Glutamatergic neuron (in vitro differentiated cells): ENCODE results near the gene HTRA3. TPM values are rescaled to one million over a fixed set of nuclear protein-coding genes. Genes with fewer than 3 reads are reported as not detected.

ENCODE experiments used
- DNase-seq: peaks from one replicate; pipeline ENCODE4 v3.0.0; 2022
- H3K27ac Mint-ChIP-seq: one replicate; pipeline ENCODE4 v1.8.0; 2020; ENCODE audit warnings: mild to moderate bottlenecking, mixed read lengths, inconsistent platforms; ENCODE audit not compliant: unreplicated experiment
- H3K27me3 Mint-ChIP-seq: one replicate; pipeline ENCODE4 v1.8.0; 2020; ENCODE audit warnings: mild to moderate bottlenecking, moderate library complexity, mixed read lengths, inconsistent platforms; ENCODE audit not compliant: unreplicated experiment
- H3K36me3 Mint-ChIP-seq: one replicate; pipeline ENCODE4 v1.8.0; 2020; ENCODE audit warnings: mild to moderate bottlenecking, mixed read lengths, inconsistent platforms; ENCODE audit not compliant: unreplicated experiment
- H3K4me1 Mint-ChIP-seq: one replicate; pipeline ENCODE4 v1.8.0; 2020; ENCODE audit warnings: mild to moderate bottlenecking, low read depth, mixed read lengths, inconsistent platforms; ENCODE audit not compliant: unreplicated experiment
- H3K4me3 Mint-ChIP-seq: one replicate; pipeline ENCODE4 v1.8.0; 2020; ENCODE audit warnings: mild to moderate bottlenecking, mixed read lengths, inconsistent platforms; ENCODE audit not compliant: unreplicated experiment
- H3K9me3 Mint-ChIP-seq: one replicate; pipeline ENCODE4 v1.8.0; 2020; ENCODE audit warnings: mild to moderate bottlenecking, moderate library complexity, mixed read lengths, inconsistent platforms; ENCODE audit not compliant: unreplicated experiment
- total RNA-seq: library from RNA; stranded (reverse); fragmentation: NEBNext Ultra II Directional; extraction: Animal tissue kit (Norgen Biotek cat#: 25700); gene quantifications from one replicate; pipeline ENCODE4 v1.2.1, GENCODE V29; 2021; ENCODE audit not compliant: unreplicated experiment
- TF ChIP-seq, protein P1 (sequence below): fragments of 200-600 bp; sonication (generic); IDR thresholded peaks from one replicate; pipeline ENCODE4 v1.5.0; 2021; ENCODE audit not compliant: partially characterized antibody, unreplicated experiment

The HTRA3 gene
- total RNA-seq, 1 donor from 2014 or later, result 0.64 TPM

DNA sequence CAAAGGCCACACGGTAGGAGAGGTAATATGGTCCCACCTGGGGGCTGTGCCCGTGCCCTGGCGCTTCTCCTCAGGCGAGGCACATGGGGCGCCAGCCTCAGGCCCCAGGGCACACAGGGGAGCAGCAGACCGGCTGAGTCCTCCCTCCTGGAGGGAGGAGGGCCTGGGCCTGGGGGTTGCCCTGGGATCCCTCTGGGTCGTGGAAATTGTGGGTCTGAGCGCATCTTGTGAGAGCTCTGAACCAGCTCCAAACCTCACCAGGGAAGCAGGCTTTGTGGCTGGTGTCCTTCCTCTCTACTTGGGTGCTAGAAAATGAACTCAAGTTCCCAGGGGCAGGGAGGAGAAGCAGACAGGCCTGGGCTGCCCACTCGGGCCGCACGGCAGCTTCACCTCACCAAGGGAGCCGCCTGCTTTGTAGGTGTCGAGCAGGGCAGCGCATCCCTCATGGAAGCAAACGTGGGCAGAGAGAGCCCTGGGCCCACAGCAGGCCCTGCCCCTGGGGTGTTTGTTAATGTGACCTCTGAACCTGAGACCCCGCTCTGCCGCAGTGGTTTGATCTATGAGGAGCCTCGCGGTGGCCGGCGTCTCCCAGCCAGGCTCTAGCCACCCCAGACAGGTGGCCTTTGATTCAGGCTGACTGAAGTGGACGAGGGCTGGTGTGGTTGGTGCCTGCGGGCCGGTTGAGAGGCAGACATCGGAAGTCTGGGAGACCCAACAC, 10.8 kb downstream of the HTRA3 start:
- Mint-ChIP-seq H3K27ac (no peak overlapping the region), H3K4me3 (no peak overlapping the region), H3K4me1 (peaks cover 25% of the 10 kb centered on the region), H3K9me3 (peaks cover 2% of the 10 kb centered on the region), H3K27me3 (peaks cover 12% of the 10 kb centered on the region), H3K36me3 (no peaks in the 10 kb centered on the region)
- peak; percentile 15 for DNase-seq
- TF ChIP-seq, protein P1, sequence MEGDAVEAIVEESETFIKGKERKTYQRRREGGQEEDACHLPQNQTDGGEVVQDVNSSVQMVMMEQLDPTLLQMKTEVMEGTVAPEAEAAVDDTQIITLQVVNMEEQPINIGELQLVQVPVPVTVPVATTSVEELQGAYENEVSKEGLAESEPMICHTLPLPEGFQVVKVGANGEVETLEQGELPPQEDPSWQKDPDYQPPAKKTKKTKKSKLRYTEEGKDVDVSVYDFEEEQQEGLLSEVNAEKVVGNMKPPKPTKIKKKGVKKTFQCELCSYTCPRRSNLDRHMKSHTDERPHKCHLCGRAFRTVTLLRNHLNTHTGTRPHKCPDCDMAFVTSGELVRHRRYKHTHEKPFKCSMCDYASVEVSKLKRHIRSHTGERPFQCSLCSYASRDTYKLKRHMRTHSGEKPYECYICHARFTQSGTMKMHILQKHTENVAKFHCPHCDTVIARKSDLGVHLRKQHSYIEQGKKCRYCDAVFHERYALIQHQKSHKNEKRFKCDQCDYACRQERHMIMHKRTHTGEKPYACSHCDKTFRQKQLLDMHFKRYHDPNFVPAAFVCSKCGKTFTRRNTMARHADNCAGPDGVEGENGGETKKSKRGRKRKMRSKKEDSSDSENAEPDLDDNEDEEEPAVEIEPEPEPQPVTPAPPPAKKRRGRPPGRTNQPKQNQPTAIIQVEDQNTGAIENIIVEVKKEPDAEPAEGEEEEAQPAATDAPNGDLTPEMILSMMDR, result no peak

- no peaks in the 10 kb centered on the region for H3K36me3 Mint-ChIP-seq
- DNase-seq, result peak; percentile 13
- peaks cover 2% of the 10 kb centered on the region for H3K9me3 Mint-ChIP-seq
- TF ChIP-seq, protein P1, result no peak
- no peak overlapping the region for H3K4me3 Mint-ChIP-seq
- peaks cover 12% of the 10 kb centered on the region for H3K27me3 Mint-ChIP-seq
- peaks cover 24% of the 10 kb centered on the region for H3K4me1 Mint-ChIP-seq
- no peak overlapping the region for H3K27ac Mint-ChIP-seq
Measured at GRCh38 chr4:8280876-8281440, 11.4 kb downstream of the HTRA3 start.

DNA sequence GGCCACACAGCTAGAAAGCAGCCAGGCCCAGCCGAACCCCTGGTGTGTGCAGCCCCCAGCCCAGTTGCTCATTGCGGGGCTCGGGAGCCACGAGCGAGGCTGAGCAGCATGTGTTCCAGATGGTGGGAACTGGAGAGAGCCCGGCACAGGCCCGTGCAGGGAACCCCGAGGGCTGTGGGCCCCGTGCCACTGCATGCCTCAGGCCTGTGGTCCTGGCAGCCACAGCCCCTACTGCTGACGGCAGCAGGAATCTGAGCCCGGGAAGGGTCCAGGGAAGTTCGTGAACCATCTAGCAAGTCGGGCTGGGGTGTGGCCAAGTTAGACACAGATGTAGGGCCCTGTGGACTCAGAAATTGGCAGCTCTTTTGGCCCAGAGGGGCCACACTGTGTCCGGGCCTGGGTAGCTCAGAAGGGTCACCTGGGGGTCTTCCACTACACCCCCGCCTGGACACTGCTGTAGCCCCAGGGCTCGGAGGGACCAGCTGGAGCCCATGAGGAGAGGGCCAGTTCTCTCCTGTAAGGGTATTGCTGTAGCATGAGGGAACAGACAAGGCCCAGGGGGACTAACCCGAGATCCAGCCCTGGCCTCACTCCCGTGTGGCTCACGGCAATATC, 12.1 kb downstream of the HTRA3 start:
- Mint-ChIP-seq H3K36me3 (no peaks in the 10 kb centered on the region), H3K9me3 (peaks cover 2% of the 10 kb centered on the region), H3K4me3 (no peak overlapping the region), H3K4me1 (peaks cover 24% of the 10 kb centered on the region), H3K27ac (no peak overlapping the region), H3K27me3 (peaks cover 12% of the 10 kb centered on the region)
- TF ChIP-seq, protein P1, result no peak
- peak; percentile 15 for DNase-seq

GRCh38 chr4:8282134-8282641, 12.6 kb downstream of the HTRA3 start:
- no peaks in the 10 kb centered on the region for H3K36me3 Mint-ChIP-seq
- H3K27ac Mint-ChIP-seq, result no peak overlapping the region
- DNase-seq, result no peak
- peaks cover 24% of the 10 kb centered on the region for H3K4me1 Mint-ChIP-seq
- H3K4me3 Mint-ChIP-seq, result no peak overlapping the region
- TF ChIP-seq, protein P1, result no peak
- peaks cover 12% of the 10 kb centered on the region for H3K27me3 Mint-ChIP-seq
- H3K9me3 Mint-ChIP-seq, result peaks cover 2% of the 10 kb centered on the region
